Spleen (tissue), 7 donors: ENCODE results near the gene CDC27.

Experiments used
- POLR2A ChIP-seq, 3 donors: fragments of 450-650 bp; IDR thresholded peaks; one replicate each; pipeline ENCODE4 v1.5.1; 2017; ENCODE audit warnings: antibody characterized with exemption in 3 of 3, mild to moderate bottlenecking in 1 of 3
- POLR2AphosphoS5 ChIP-seq, 3 donors: sonication (generic); formaldehyde crosslinking; IDR thresholded peaks; one replicate each; pipeline ENCODE4 v1.5.1; 2017; ENCODE audit warnings: antibody characterized with exemption in 3 of 3
- TF ChIP-seq, protein P1 (sequence below), 11 experiments: fragments of 200-600 bp in 7 of 11; fragments of 450-650 bp in 4 of 11; sonication (generic) in 4 of 11; IDR thresholded peaks in 8 of 11; conservative IDR thresholded peaks in 3 of 11; 1 replicate in 7 of 11; 2 replicates in 4 of 11; pipeline versions ENCODE4 v1.4.0 to v1.8.0; 2016 to 2021; ENCODE audit warnings: antibody characterized with exemption in 11 of 11, inconsistent platforms in 4 of 11, mild to moderate bottlenecking in 1 of 11
- donor health status: DM: no; HTN: no; CAD: no; lungs with moderate emphysema.
- donor health status: DM: no; HTN: no; CAD: no.
- donor health status: DM: no; HTN: no; CAD: no.

DNA sequence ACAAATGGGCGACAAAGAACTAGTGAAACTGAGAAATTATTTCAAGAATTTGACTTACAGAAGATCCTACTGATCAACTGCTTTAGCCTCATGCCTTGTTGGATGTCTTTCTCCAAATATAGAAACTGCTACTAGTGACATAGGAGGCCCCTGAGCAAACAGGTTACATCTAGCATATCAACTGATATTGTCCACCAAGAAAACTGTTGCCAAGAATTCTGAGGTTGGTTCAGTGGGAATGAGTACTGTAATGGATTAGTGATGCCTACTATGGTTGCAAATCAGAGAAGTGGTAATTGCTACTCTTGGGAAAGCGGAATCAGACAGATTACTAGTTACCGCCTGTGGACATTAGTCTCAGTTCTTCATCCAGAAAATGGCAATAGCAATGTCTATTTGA lies 10.0 kb downstream of the CDC27 start:
- TF ChIP-seq, protein P1, sequence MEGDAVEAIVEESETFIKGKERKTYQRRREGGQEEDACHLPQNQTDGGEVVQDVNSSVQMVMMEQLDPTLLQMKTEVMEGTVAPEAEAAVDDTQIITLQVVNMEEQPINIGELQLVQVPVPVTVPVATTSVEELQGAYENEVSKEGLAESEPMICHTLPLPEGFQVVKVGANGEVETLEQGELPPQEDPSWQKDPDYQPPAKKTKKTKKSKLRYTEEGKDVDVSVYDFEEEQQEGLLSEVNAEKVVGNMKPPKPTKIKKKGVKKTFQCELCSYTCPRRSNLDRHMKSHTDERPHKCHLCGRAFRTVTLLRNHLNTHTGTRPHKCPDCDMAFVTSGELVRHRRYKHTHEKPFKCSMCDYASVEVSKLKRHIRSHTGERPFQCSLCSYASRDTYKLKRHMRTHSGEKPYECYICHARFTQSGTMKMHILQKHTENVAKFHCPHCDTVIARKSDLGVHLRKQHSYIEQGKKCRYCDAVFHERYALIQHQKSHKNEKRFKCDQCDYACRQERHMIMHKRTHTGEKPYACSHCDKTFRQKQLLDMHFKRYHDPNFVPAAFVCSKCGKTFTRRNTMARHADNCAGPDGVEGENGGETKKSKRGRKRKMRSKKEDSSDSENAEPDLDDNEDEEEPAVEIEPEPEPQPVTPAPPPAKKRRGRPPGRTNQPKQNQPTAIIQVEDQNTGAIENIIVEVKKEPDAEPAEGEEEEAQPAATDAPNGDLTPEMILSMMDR (IDR thresholded peaks at IDR 0.05 in 8 of 11, conservative IDR thresholded peaks at IDR 0.05 in 3 of 11) = no peak
- no peak for TF ChIP-seq POLR2A (IDR thresholded peaks at IDR 0.05)
- TF ChIP-seq POLR2AphosphoS5 (IDR thresholded peaks at IDR 0.05) = no peak
